Adrenal gland (tissue), 12 donors: Measurements from ENCODE around the gene TP73. TPM values are rescaled to one million over a fixed set of nuclear protein-coding genes. Genes with fewer than 3 reads are reported as not detected.

Experiments used
- DNase-seq, 7 donors: peaks; one replicate each; pipeline ENCODE4 v3.0.0-alpha.2; 2019 to 2020
- H3K27ac ChIP-seq, 5 donors: fragments of 200-600 bp; sonication (generic) in 4 of 5; 1 replicate in 3 of 5; 2 replicates in 2 of 5; pipeline versions ENCODE4 v1.5.1 to v1.8.0; 2016 to 2020; ENCODE audit warnings: mild to moderate bottlenecking in 1 of 5
- H3K27me3 ChIP-seq: fragments of 200-600 bp; 2 replicates; pipeline ENCODE4 v1.8.0; 2021
- H3K36me3 ChIP-seq, 2 donors: fragments of 200-600 bp; replicated peaks in 1 of 2; 1 replicate in 1 of 2; 2 replicates in 1 of 2; pipeline versions ENCODE4 v1.5.1 to v1.8.0; 2018 to 2022
- H3K4me1 ChIP-seq, 2 donors: fragments of 200-600 bp; replicated peaks in 1 of 2; 1 replicate in 1 of 2; 2 replicates in 1 of 2; pipeline versions ENCODE4 v1.5.1 to v1.8.0; 2018 to 2021
- H3K4me3 ChIP-seq, 4 donors: fragments of 200-600 bp; sonication (generic) in 3 of 4; one replicate each; pipeline ENCODE4 v1.5.1; 2016 to 2018
- H3K9me3 ChIP-seq, 3 donors: fragments of 200-600 bp; sonication (generic) in 1 of 3; replicated peaks in 1 of 3; 1 replicate in 2 of 3; 2 replicates in 1 of 3; pipeline versions ENCODE4 v1.5.1 to v1.8.0; 2016 to 2021
- POLR2A ChIP-seq, 2 donors: fragments of 450-650 bp; IDR thresholded peaks; one replicate each; pipeline ENCODE4 v1.6.1; 2017; ENCODE audit warnings: antibody characterized with exemption in 2 of 2, mild to moderate bottlenecking in 2 of 2, moderate library complexity in 1 of 2
- WGBS, 4 donors: extraction: QIAGEN DNeasy Blood & Tissue Kit in 2 of 4; methylation state at CpG; one replicate each; pipeline versions ENCODE4 v1.1.5 to v1.1.7; 2013 to 2017; 5-methylcytosine and 5-hydroxymethylcytosine counted together
- intact Hi-C, 2 donors: fragments of 100-400 bp; cut with DNase I; formaldehyde crosslinking; loops; one replicate each; pipeline versions ENCODE4 v1.14.1 to v1.15.0; 2022 to 2023
- polyA plus RNA-seq, 3 donors: library from polyadenylated mRNA; stranded (reverse); fragments of 200-250 nt in 2 of 3; fragments of 350-450 nt in 1 of 3; fragmentation: Illumina TruSeq in 1 of 3; extraction: RNeasy Lipid Tissue Mini Kit (QIAGEN cat#74804) in 1 of 3; gene quantifications; one replicate each; pipeline ENCODE4 v1.2.3, GENCODE V29; 2013 to 2014
- total RNA-seq, 9 donors: library from RNA; depleted of rRNA in 4 of 9; stranded (reverse); fragments of >200 nt in 4 of 9; fragments of 120-200 nt in 1 of 9; fragmentation: NEBNext Ultra II Directional in 1 of 9; extraction: Animal tissue kit (Norgen Biotek cat#: 25700) in 1 of 9; gene quantifications; one replicate each; pipeline versions ENCODE4 v1.1.0 to v1.2.4, GENCODE V29; 2013 to 2023
- TF ChIP-seq, protein P1 (sequence below), 6 experiments: fragments of 450-650 bp in 4 of 6; fragments of 200-600 bp in 2 of 6; sonication (generic) in 1 of 6; IDR thresholded peaks; 1 replicate in 5 of 6; 2 replicates in 1 of 6; pipeline versions ENCODE4 v1.5.1 to v1.8.0; 2016 to 2021; ENCODE audit warnings: antibody characterized with exemption in 6 of 6, mild to moderate bottlenecking in 2 of 6, moderate library complexity in 1 of 6
- donor health status: healthy with polysubstance abuse.
- donor health status: Bipolar disorder and iron deficiency.
- donor health status: DM: yes; HTN: yes; CAD: no.
- donor health status: DM: no; HTN: no; CAD: no.
- donor health status: DM: no; HTN: no; CAD: no.
- donor health status: DM: yes; HTN: yes; CAD: no.

The TP73 gene
- total and polyA plus RNA-seq, 12 donors, result 0.03 to 0.22 (median 0.14) TPM; not detected in 6

DNA sequence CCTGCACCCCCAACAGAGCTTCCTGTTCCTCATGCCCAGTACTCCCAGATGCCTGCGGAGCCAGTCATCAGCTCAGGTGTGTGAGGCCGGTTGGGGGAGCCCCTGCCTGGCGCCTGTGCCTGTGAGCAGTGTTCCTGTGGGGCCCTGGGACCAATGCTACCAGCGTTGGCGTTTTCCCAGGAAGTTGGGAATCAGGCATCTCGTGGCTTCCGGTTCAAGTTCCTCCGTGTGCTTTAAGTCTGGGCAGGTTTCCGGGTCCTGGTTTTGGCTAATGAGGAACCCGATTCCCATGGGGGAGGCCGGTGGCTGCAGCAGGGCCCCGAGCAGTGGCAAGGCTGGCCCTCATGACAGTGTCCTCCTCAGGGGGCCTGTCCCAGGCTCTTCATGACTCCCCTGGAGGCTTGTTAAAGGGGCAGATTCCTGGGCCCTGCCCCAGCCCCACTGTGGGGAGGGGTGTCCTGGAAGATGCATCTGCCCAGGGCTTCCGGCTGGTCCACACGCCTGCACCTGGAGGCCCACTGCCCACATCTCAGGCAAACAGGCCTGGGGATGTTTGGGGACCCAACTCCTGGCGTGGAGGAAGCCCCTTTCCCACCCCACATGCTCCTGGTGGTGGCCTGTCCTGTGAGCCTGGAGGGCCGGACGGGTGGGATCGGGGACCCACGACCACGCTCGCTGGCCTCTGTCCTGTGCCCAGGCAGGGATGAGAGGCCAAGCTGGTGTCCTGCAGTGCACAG is 26.2 kb downstream of the TP73 start:
- Histone ChIP-seq H3K4me1 (no peaks in the 10 kb centered on the region), H3K27me3 (no peaks in the 10 kb centered on the region), H3K9me3 (no peaks in the 10 kb centered on the region), H3K27ac (no peak overlapping the region), H3K36me3 (no peaks in the 10 kb centered on the region), H3K4me3 (no peak overlapping the region)
- intact Hi-C loops, result no loop called here
- DNase-seq, result no peak
- 68 to 78% (median 76%) methylated on average over 7 to 21 of the region's 21 CpGs for WGBS, 4 donors
- TF ChIP-seq, protein P1, sequence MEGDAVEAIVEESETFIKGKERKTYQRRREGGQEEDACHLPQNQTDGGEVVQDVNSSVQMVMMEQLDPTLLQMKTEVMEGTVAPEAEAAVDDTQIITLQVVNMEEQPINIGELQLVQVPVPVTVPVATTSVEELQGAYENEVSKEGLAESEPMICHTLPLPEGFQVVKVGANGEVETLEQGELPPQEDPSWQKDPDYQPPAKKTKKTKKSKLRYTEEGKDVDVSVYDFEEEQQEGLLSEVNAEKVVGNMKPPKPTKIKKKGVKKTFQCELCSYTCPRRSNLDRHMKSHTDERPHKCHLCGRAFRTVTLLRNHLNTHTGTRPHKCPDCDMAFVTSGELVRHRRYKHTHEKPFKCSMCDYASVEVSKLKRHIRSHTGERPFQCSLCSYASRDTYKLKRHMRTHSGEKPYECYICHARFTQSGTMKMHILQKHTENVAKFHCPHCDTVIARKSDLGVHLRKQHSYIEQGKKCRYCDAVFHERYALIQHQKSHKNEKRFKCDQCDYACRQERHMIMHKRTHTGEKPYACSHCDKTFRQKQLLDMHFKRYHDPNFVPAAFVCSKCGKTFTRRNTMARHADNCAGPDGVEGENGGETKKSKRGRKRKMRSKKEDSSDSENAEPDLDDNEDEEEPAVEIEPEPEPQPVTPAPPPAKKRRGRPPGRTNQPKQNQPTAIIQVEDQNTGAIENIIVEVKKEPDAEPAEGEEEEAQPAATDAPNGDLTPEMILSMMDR (IDR thresholded peaks at IDR 0.05), result no peak
- TF ChIP-seq POLR2A (IDR thresholded peaks at IDR 0.05), result no peak

DNA sequence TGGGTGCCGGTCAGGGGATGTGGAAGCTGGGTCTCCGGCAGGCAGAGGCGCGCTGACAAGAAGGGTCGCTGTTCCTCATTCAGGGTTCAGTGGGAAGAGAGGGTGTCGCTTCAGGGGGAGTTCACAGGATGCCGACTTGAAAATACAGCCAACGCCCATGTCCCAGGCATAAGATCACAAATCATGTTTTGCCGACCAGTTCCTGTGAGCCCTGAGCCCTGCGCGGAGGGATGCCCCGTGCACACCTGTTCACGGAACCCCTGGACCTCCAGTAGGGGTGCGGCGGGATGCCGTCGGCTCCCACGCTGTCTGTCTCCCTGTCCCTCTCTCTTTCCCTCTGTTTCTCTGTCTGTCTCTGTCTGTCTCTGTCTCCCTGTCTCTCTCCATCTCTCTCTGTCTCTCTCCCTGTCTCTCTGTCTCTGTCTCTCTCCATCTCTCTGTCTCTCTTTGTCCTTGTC is 26.8 kb downstream of the TP73 start:
- H3K9me3 ChIP-seq, result no peaks in the 10 kb centered on the region
- H3K27ac ChIP-seq, result no peak overlapping the region
- no peaks in the 10 kb centered on the region for H3K4me1 ChIP-seq
- no peak for TF ChIP-seq POLR2A (IDR thresholded peaks at IDR 0.05)
- TF ChIP-seq, protein P1 (IDR thresholded peaks at IDR 0.05), result no peak
- H3K4me3 ChIP-seq, result no peak overlapping the region
- intact Hi-C loops, result no loop called here
- no peaks in the 10 kb centered on the region for H3K36me3 ChIP-seq
- 66 to 86% (median 74%) methylated on average over 16 to 18 of the region's 18 CpGs for WGBS, 4 donors
- no peak for DNase-seq
- H3K27me3 ChIP-seq, result peaks cover under 1% of the 10 kb centered on the region

DNA sequence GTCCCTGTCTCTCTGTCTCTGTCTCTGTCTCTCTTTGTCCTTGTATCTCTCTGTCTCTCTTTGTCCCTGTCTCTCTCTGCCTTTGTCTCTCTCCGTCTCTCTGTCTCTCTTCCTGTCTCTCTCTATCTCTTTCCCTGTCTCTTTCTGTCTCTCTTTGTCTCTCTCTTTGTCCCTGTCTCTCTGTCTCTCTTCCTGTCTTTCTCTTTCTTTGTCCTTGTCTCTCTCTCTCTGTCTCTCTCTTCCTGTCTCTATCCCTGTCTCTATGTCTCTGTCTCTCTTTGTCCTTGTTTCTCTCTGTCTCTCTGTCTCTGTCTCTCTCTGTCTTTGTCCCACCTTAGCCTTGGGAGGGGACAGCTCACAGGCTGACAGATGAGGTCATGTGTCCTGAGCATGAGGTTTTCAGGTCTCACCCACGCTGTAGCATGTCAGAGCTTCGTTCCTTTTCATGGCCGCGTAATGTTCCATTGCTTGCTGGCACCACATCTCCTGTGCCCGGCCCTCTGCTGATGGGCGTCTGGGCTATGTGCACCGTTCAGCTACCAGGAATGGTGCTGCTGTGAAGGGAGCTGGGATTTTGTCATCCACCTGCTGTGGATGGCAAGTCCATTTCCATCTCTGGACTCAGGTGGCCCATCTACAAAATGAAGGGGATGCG is 27.6 kb downstream of the TP73 start:
- WGBS, 4 donors, result 86 to 96% (median 95%) methylated on average over 9 of the region's 9 CpGs
- intact Hi-C loops, result no loop called here
- no peak for DNase-seq

More for the DNA sequence above, 27.6 kb downstream of the TP73 start:
- no peak overlapping the region for H3K4me3 ChIP-seq
- no peaks in the 10 kb centered on the region for H3K9me3 ChIP-seq
- no peak overlapping the region for H3K27ac ChIP-seq
- H3K36me3 ChIP-seq, result no peaks in the 10 kb centered on the region
- no peak for TF ChIP-seq POLR2A (IDR thresholded peaks at IDR 0.05)
- TF ChIP-seq, protein P1 (IDR thresholded peaks at IDR 0.05), result no peak
- no peaks in the 10 kb centered on the region for H3K4me1 ChIP-seq
- H3K27me3 ChIP-seq, result peaks cover 4% of the 10 kb centered on the region
